Panc1 (cell line): ENCODE data around the gene RBMS3.

Experiments
- CTCF ChIP-seq: fragments of 450-650 bp; IDR thresholded peaks from 2 replicates; pipeline ENCODE4 v1.5.1; 2017; ENCODE audit warnings: mild to moderate bottlenecking
- POLR2AphosphoS5 ChIP-seq: IDR thresholded peaks from 2 replicates; pipeline ENCODE4 v1.6.1; 2012; ENCODE audit warnings: mild to moderate bottlenecking, low read depth, low read length, moderate library complexity
- SIN3A ChIP-seq: IDR thresholded peaks from 2 replicates; pipeline ENCODE4 v1.6.1; 2012; ENCODE audit warnings: low read depth, mild to moderate bottlenecking, low read length, moderate library complexity, borderline replicate concordance; ENCODE audit not compliant: insufficient read depth

- no peak for TF ChIP-seq CTCF
- TF ChIP-seq POLR2AphosphoS5: no peak
- no peak for TF ChIP-seq SIN3A
Observed at GRCh38 chr3:30024466-30024865, 743.6 kb downstream of the RBMS3 start.
